Measurements from ENCODE around the gene RIBC1. TPM values are rescaled to one million over a fixed set of nuclear protein-coding genes. Genes with fewer than 3 reads are reported as not detected.

RIBC1 gene
- total RNA-seq, 1 donor from 2014 or later = 1.2 TPM

Other genes with a start within 250 kb of the RIBC1 start
- gene KDM5C, start 197.7 kb upstream of the RIBC1 start, total RNA-seq = 163 TPM
- 31.7 TPM for gene IQSEC2, start 141.3 kb upstream of the RIBC1 start, total RNA-seq
- 76.4 TPM for gene SMC1A, start 219 bp upstream of the RIBC1 start, total RNA-seq
- 92.0 TPM for gene HSD17B10, start 11.5 kb downstream of the RIBC1 start, total RNA-seq